ENCODE data around the gene RDH11.

The RDH11 gene

DNA sequence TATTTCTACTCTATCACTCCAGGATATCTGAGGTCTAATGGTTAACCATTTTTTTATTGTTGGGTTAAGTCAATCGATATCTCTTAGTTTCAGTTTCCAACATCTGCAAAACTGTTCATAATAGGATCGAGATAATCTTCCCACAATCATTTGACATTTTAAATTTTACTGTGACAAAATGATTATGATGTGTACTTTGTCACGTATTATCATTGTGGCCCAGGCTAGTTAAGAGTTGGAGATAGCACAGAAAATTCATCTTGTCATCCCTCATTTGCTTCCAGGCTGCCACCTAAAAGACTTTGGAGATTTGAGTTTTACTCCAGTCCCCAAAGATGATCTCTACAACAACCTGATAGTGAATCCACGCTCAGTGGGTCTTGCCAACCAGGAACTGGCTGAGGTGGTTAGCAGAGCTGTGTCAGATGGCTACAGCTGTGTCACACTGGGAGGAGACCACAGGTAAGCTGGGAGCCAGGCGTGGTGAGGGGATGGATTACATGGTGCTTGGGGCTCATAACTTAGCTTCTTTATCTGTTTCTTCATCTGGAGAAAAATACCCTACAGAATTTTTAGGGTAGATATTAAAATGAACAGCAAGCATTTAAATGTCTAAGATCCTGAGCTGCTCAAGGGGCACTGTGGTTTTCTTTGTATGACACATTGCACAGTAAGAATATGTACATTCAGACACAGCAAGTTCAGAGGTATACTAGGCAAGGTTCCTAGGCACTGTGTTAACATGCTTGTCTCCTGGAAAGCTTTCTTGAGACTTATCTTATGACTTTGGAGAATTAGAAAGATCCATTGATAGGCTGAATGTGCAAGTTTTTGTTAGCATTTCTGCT is 53.4 kb downstream of the RDH11 start:
- no peak overlapping the region for H3K4me3 ChIP-seq (replicated peaks; ENCODE audit: low read depth, low read length)
- TF ChIP-seq, protein P1, sequence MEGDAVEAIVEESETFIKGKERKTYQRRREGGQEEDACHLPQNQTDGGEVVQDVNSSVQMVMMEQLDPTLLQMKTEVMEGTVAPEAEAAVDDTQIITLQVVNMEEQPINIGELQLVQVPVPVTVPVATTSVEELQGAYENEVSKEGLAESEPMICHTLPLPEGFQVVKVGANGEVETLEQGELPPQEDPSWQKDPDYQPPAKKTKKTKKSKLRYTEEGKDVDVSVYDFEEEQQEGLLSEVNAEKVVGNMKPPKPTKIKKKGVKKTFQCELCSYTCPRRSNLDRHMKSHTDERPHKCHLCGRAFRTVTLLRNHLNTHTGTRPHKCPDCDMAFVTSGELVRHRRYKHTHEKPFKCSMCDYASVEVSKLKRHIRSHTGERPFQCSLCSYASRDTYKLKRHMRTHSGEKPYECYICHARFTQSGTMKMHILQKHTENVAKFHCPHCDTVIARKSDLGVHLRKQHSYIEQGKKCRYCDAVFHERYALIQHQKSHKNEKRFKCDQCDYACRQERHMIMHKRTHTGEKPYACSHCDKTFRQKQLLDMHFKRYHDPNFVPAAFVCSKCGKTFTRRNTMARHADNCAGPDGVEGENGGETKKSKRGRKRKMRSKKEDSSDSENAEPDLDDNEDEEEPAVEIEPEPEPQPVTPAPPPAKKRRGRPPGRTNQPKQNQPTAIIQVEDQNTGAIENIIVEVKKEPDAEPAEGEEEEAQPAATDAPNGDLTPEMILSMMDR (IDR thresholded peaks at IDR 0.05; ENCODE audit: low read depth, low read length, missing control alignments), result no peak
- no peak for DNase-seq (ENCODE audit: extremely low read depth, low read depth)

DNA sequence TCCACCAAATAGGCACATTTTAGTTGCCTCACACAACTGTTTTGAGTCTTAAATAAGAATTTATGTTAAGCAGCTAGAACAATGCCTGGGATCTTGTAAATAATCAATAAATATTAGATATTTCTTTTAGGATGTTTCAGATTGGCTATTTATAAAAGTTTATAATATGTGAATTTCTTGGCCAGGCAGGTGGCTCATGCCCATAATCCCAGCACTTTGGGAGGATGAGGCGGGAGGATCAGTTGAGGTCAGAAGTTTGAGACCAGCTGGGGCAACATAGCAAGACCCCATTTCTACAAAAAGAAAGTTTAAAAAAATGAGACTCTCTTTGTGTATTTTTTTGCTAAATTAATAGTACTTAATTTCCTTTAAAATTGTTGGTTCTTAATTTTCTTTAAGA is 54.1 kb downstream of the RDH11 start:
- TF ChIP-seq, protein P1 (IDR thresholded peaks at IDR 0.05; ENCODE audit: low read depth, low read length, missing control alignments), result no peak
- DNase-seq (ENCODE audit: extremely low read depth, low read depth), result no peak
- H3K4me3 ChIP-seq (replicated peaks; ENCODE audit: low read depth, low read length), result no peak overlapping the region

DNA sequence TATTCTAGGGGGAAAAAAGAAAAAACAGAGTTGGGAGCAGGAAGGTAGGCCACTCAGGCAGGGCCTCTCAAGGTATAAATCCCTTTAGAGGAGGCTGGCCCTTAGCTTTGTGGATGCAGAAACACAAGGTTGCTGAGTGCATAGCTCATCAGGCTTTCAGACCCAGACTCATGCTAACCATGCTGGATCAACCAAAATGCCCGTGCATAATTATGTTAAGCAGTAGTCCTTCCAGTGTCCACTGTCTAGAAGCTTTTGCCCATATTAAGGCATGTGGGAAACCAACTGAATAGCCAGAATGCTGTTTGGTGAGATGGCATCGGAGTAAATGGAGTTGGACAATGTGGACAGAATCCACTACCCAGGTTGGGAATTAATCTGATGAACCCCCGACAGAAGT is 56.9 kb downstream of the RDH11 start:
- TF ChIP-seq, protein P1 (IDR thresholded peaks at IDR 0.05; ENCODE audit: low read depth, low read length, missing control alignments), result no peak
- no peak for DNase-seq (ENCODE audit: extremely low read depth, low read depth)
- H3K4me3 ChIP-seq (replicated peaks; ENCODE audit: low read depth, low read length), result no peak overlapping the region

DNA sequence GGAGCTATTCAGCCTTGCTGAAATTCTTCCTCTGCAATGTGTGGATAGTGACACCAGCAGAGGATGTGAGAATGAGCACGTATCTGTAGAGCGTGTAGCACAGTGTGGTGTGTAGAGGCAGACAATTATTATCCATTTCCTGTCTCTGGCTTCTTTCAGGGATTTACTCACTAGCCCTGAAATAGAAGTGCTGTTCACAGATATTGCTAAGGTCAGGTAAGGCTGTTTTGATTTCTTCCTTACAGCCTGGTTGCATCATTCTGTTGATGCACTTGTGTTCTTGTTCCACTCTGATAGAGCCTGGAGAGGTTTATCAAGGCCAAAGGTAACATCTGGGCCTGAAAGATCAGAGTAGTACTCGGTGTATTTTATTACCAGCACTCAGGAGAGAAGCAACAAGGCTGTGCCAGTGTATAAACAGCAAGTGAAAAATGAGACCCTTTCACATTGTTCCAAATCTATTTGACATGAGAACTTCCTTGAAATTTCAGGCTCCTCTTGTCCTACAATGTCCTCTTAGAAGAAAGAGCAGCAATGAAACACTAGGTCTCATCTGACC is 59.1 kb downstream of the RDH11 start:
- DNase-seq (ENCODE audit: extremely low read depth, low read depth), result no peak

DNA sequence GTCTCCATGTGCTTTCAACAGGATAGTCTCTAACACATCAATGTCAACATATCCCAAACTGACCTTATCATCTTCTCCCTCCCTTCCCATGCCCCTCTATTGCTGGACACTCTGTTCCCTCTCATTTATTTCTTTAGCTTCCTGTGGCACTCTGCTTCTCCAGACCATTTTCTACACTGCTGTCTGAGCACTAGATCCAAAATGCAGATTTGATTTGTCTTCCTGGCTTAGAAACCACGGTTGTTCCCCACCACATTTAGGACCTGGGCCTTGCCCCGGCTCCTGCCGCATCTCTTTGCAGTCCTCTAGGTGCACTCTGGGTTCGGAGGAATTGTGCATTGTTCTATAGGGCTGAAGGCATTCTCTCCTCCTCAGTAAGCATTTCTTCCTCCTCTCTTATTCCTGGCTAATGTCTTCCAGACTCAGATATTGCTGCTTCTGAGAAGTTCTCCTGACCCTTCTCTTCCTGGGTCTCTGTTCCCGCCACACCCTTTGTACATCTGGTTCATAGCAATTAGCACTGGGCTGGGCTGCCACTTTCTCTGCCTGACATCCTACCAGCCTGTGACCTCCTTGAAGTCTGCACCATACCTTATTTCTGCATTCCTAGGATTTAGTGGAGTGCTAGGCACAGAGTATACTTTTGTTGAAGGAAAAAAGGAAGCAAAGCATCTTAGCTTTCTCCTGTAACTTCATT is 62.0 kb downstream of the RDH11 start:
- TF ChIP-seq, protein P1 (IDR thresholded peaks at IDR 0.05; ENCODE audit: low read depth, low read length, missing control alignments), result no peak
- no peak for DNase-seq (ENCODE audit: extremely low read depth, low read depth)
- H3K4me3 ChIP-seq (replicated peaks; ENCODE audit: low read depth, low read length), result no peak overlapping the region

More for the DNA sequence above, 59.1 kb downstream of the RDH11 start:
- TF ChIP-seq, protein P1 (IDR thresholded peaks at IDR 0.05; ENCODE audit: low read depth, low read length, missing control alignments), result no peak
- H3K4me3 ChIP-seq (replicated peaks; ENCODE audit: low read depth, low read length), result no peak overlapping the region

DNA sequence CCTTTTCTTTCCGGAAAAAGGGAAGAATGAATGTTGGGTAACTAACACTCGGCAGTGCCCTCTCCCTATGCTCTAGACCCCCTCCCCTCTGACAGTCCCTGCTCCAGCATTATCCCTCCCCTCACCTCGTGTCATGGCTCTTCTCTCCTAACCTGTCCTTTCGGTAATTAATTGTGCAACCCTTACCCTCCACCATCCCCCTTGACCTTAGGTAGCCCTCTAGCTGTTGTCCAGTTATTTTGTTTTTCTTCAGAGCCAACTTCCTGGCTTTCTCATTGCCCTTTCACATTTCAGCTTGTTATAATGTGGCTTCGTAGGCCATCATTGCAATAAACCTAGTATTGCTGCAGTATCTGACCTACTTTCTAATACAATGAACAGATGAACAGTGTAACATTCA is 64.6 kb downstream of the RDH11 start:
- no peak for DNase-seq (ENCODE audit: extremely low read depth, low read depth)
- TF ChIP-seq, protein P1 (IDR thresholded peaks at IDR 0.05; ENCODE audit: low read depth, low read length, missing control alignments), result no peak
- no peak overlapping the region for H3K4me3 ChIP-seq (replicated peaks; ENCODE audit: low read depth, low read length)
